Fibroblast of skin of left quadriceps (primary cell): ENCODE data around the gene C15orf40.
"Not testable (repeated sequence)": the region's sequence is repeated elsewhere in the genome, so short reads cannot be mapped to it uniquely, and the experiment has no call there.

Source experiments
- DNase-seq, 2 experiments: peaks; one replicate each; pipeline ENCODE4 v3.0.0-alpha.2; 2013; ENCODE audit warnings: low read depth in 2 of 2

The C15orf40 gene

GRCh38 chr15:83011271-83012075, at the start of gene C15orf40:
Gene C15orf40 (minus strand): TSS chr15:83011639. CDS start chr15:83011607, 32 bp downstream.
- DNase-seq, result peak; percentile 71 to 73

DNA sequence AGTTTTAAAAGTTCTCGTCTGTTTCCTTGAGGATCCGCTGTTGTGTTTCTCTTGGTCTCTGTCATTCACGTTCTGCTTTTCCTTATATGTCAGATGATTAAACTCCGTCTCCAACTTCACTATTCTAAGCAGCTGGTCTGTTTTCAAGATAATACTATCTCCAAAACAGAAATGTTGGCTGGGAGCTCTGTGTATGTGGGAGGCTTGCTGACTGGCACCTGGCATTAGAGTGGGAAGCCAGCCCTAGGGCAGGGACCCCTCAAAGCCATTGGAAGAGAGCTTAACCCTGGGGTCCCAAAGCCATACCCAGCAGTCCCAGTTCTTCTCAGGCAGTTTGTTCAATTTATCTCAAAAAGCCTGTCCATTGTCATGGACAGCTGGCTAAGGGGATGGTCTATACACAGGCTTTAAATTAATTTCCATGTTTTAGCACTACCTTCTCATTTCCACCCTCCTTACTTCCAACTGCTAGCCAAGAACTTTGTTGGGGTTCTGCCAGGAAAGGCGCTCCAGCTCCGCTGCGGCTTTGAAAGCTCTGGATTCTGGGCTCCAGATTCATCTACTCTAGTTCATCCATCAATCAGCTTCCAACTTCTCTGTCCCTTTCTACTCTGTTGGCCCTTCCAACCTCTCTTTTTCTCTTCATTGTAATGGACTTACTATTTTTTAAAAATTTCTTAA, 46.4 kb upstream of the C15orf40 start:
- DNase-seq, result no peak

DNA sequence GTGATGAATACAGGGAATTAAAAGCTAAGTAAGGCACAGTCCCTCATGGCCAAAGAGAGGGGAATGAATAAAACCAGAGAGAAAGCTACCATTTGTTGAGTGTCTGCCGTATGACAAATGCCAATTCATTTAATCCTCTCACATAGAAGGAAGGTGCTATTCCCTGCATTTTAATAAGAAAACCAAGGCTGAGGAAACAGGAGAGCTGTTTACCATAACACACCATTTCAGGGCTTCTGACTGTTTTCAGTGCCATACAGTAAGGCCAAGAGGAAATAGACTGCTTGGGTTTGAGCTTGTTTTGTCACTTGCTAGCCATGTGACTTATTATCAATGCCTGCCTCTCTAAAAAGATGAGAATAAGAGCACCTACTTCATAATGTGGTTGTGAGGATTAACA, 45.6 kb upstream of the C15orf40 start:
- DNase-seq, result no peak

GRCh38 chr15:83053151-83053550, 41.7 kb upstream of the C15orf40 start:
- DNase-seq, result no peak

DNA sequence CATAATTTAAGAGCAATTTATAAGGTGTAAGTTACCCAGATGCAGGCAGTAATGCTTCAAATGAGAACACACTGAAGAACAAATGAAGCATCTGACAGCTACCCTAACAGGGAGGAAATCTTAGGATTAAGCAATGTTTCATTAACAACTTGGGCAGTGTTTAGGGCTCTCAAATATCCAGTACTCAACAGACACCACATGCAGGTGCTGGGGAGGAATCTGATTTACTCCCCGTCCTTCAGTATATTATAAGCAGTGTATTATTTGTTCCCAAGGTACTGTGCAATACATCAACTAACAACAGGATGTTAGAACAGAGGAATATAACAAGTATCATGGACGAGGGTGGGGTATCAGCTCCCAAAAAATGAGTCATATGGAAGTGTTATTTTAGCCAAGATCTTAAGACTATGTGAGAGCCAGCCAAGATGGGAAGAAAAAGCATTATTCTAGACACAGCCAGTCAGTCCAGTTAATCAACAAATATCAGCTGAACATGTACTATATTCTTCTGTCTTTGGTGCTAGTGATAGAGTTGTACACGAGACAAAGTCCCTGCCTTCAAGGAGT, 35.2 kb upstream of the C15orf40 start:
- DNase-seq, result no peak

- no peak for DNase-seq
These were observed 32.7 kb upstream of the C15orf40 start for GRCh38 chr15:83044156-83044555.

DNA sequence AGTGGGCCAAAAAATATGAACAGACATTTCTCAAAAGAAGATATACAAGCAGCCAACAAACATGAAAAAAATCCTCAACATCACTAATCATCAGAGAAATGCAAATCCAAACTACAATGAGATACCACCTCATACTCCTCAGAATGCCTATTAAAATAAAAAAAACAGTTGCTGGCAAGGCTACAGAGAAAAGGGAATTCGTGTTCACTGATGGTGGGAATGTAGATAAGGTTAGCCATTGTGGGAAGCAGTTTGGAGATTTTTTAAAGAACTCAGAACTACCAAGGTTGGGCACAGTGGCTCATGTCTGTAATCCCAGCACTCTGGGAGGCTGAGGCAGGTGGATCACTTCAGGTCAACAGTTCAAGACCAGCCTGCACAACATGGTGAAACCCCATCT, 27.8 kb upstream of the C15orf40 start:
- no peak for DNase-seq

DNA sequence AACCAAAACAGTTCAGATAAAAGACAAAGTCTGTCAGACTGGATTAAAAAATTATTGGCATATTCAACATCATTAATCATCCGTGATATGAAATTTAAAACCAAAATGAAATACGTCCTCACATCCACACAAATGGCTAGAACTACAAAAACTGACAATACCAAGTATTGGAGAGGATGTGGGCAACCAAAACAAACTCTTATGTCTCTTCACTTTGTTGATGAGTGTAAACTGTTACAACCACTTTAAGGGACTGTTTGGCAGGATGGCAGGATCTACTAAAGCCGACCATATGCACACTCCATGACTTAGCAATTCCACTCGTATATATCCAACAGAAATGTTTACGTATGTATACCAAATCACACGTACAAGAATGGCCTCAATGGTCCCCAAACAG, 24.8 kb upstream of the C15orf40 start:
- DNase-seq, result no peak

- not testable (repeated sequence) for DNase-seq
These were observed 19.8 kb upstream of the C15orf40 start for GRCh38 chr15:83031234-83031633.

- no peak for DNase-seq
These were observed 18.6 kb upstream of the C15orf40 start for GRCh38 chr15:83030021-83030420.

GRCh38 chr15:83018436-83018835, 7.0 kb upstream of the C15orf40 start:
- no peak for DNase-seq

DNA sequence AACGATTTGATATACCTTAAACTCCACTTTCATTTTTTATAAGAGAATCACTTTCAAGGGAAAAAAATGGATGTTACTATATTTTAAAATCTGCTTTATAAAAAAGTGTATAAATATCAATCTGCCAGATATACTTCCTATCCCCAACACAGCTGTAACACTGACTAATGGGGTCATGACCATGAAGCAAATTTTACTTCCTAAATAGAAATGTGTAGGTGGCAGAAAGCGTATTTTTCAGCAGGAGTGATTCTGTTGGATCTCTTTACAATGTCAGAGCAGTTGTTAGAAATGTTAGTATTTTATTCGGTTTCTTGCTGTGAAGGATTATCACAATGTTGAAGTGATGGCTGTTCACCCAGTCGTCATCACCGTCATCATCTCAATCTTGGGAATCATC, 5.5 kb upstream of the C15orf40 start:
- no peak for DNase-seq

GRCh38 chr15:83015361-83015760, 3.9 kb upstream of the C15orf40 start:
- DNase-seq, result no peak

DNA sequence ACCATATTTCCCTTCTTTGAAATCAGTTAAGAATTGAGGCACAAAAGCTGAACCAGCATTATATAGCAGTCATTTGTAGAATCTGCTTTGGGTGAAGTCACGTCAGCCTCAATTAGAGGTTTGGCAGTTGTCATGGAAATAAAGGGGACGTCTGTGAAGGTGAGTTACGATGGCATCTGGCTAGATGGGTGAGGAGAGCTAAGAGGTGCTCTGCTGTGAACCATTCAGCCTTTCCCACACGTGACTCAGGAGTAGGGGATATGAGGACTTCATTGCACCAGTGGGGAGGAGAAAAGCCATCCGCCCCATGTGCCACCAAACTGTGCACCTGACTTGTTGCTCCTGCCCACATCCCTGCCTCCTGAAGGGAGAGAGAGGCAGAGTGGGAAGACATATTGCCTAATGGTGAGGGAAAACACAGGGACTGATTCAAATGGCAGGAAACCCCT, 2.8 kb upstream of the C15orf40 start:
- DNase-seq, result no peak

GRCh38 chr15:83012636-83013035, 1.2 kb upstream of the C15orf40 start:
- no peak for DNase-seq

GRCh38 chr15:83012076-83012426, 612 bp upstream of the C15orf40 start:
- peak in 1 of 2 experiments; percentile 2 for DNase-seq

DNA sequence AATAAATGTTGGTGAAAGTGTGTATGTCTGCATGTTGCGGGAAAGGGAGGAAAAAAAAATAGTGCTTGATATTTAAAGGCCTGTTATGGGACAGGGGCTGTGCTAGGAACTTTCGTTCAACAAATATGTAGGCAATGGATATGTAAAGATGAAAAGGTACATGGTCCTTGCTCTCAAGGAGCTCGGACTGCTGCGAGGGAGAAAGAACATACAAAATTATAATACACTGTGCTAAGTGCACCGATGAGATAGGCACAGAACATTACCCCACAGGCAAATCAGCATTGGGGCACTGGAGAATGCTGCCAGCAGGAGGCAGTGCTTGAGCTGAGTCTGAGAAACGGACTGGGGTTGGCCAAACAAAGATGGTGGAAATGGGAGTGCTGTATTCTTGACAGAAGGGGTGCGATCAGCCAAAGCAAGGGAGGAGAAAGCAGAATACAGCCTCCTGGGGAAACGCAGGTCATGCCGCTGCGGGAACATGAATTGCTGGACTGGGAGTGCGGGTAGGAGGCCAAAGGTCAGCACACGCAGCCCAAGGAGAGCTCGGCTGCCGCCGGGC, 649 bp downstream of the C15orf40 start:
- no peak for DNase-seq

GRCh38 chr15:83000672-83001031, 10.8 kb downstream of the C15orf40 start:
- DNase-seq, result not testable (repeated sequence)

DNA sequence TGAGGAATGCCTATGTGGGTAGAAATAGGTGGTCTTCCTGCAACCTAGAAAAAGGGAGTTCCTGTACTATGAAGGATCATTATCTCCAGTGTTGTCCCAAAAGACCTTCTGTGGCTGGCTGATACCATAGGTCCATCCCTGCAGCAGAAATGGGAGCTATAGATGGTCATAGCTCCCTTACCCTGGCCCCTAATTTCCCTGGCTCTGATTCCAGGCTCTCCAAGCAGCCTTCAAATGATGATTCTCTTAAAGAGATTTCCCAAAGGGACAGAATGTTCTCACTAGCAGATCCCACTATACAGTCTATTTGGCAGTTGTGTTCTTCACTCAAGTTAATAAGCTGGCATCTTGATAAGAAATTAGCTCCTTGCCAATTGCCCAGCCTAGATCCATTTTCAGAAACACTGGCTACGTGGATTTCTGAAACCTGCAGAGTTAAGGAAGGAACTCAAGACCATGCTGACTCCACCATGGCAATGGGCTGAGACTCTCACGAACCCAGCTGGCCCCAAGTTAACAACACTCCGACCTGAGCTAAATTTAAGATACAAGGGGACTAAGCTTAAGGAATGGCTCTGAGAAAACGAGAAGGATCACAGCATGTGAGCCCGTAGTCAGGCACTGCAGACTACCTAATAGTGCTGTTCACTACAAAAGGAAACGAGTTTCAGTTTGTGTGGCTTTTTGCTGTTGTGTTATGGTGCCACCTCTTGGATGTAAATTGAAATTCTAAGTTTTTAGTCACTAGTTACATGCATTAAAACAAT, 11.4 kb downstream of the C15orf40 start:
- peak; percentile 31 to 39 for DNase-seq

DNA sequence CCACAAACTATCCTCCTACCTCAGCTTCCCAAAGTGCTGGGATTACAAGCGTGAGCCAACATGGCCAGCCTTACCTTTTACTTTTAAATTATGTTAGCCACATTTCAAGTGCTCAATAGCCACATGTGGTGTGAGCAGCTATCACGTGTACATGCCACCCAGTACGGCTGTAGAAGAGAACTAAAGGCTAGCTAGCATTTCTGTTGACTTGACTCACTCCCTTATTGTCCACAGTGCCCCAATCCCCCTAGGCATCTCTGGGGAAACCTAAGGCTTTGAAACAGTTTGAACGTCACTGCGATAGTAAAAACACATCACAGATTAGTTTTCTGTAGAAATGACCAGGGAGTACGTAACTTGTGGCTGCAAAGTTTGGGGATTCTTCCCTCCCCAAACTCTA, 12.0 kb downstream of the C15orf40 start:
- DNase-seq, result no peak

DNA sequence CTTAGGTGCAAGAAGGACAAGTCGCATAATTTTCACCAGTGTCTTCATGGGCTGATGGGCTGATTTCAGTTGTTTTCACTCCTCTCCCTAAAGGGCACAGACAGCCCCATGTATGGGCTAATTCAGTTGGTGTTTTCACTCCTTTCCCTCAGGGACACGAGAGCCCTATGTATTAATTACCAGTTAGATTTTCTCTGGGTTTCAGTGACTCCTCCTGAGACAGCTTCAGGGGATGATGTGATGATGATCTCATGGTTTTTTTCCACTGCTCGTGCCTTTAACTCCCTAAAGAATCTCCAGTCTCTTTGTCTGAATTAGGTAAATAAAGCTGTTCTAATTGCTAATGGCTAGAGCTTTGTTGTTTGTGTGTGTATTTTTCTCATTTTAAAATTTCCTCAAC, 15.5 kb downstream of the C15orf40 start:
- DNase-seq, result no peak

- DNase-seq, result no peak
These were observed 16.4 kb downstream of the C15orf40 start for GRCh38 chr15:82995076-82995475.
